Measurements from ENCODE around the gene RAB10. TPM values are rescaled to one million over a fixed set of nuclear protein-coding genes. Genes with fewer than 3 reads are reported as not detected.

Gene RAB10
- total and polyA plus RNA-seq, 4 experiments from 2014 or later: 67.8 to 108 (median 91.8) TPM

DNA sequence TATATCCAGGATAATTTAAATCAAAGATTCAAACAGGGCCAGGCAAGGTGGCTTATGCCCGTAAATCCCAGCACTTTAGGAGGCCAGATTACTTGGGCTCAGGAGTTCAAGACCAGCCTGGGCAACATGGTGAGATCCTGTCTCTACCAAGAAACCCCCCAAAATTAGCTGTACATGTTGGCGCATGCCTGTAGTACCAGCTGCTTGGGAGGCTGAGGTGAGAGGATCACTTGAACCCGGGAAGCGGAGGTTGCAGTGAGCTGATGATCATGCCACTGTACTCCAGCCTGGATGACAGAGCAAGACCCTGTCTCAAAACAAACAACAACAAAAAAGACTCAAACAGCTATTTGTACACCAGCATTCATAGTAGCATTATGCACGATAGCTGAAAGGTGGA lies 9.2 kb downstream of the RAB10 start:
- ChIA-PET POLR2A (ENCODE audit: partially characterized antibody) (interaction anchor here (1.8 kb wide), 1 partner anchor 9 kb away, joined by 7 read pairs; the partner anchor contains the start of gene RAB10), CTCF (ENCODE audit: partially characterized antibody) (interaction anchor here (1.4 kb wide), 1 partner anchor 51 kb away, joined by 4 read pairs; no protein-coding TSS in a partner anchor)
- Mint-ChIP-seq H3K27ac (peak overlapping the region in 4 of 7 donors; percentile 10 to 69 (median 41)), H3K36me3 (peaks cover 0 to 21% of the 10 kb centered on the region in 2 donors), H3K27me3 (no peaks in the 10 kb centered on the region), H3K4me3 (peak overlapping the region in 5 of 8 donors; percentile 1 to 90 (median 41)), H3K9me3 (no peaks in the 10 kb centered on the region), H3K4me1 (peaks cover 39 to 69% (median 57%) of the 10 kb centered on the region in 4 donors)
- intact Hi-C loops (cut with micrococcal nuclease): no loop called here
- Histone ChIP-seq H3K4me3 (ENCODE audit: low read length in 2 of 2) (no peak overlapping the region), H3K4me1 (ENCODE audit: insufficient read depth, low read length) (peaks cover 63% of the 10 kb centered on the region), H3K36me3 (ENCODE audit: insufficient read depth, low read length) (no peaks in the 10 kb centered on the region), H3K9me3 (ENCODE audit: control insufficient read depth in 1 of 2, low read length in 2 of 2) (no peaks in the 10 kb centered on the region), H3K27ac (ENCODE audit: low read depth, low read length) (no peak overlapping the region), H3K27me3 (ENCODE audit: insufficient read depth, low read length) (no peaks in the 10 kb centered on the region)
- no peak for DNase-seq

DNA sequence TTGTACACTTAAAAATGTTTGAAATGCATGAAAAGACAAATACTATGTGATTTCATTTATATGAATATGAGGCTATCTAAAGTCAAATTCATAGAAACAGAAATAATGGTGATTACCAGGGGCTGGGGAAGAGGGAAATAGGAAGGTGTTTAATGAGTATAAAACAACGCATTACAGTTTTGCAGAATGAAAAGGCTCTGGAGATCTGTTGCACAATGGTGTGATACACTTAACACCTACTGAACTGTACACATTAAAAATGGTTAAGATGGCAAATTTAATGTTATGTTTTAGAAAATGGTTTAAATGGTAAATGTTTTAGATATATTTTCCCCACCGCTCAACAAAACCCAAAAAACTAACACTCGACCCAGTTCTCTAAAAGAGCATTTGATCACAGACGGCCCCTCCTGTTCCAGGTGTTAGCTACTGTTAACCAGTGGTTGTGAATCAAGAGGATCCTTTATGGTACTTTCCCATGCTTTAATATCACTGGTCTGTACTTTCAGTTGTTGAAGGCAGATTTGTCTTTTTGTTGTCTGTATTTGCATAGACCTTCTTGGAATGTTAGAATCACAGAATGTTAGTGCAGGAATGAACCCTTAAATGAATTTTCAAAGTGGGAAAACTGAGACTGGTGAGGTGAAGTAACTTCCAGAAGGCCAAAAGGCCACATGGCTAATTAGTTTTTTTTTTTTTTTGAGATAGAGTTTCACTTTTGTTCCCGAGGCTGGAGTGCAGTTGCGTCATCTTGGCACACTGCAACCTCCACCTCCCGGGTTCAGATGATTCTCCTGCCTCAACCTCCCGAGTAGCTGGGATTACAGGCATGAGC lies 10.2 kb downstream of the RAB10 start:
- peak overlapping the region in 1 of 2 donors; percentile 5 for H3K4me3 ChIP-seq (ENCODE audit: low read length in 2 of 2)
- Mint-ChIP-seq H3K36me3 (peaks cover 0 to 21% of the 10 kb centered on the region in 2 donors), H3K4me1 (peaks cover 43 to 74% (median 59%) of the 10 kb centered on the region in 4 donors), H3K9me3 (no peaks in the 10 kb centered on the region), H3K27ac (peak overlapping the region; percentile 10 to 69 (median 48)), H3K27me3 (no peaks in the 10 kb centered on the region), H3K4me3 (peak overlapping the region; percentile 14 to 90 (median 64))
- H3K36me3 ChIP-seq (ENCODE audit: insufficient read depth, low read length): no peaks in the 10 kb centered on the region
- peak overlapping the region; percentile 11 for H3K27ac ChIP-seq (ENCODE audit: low read depth, low read length)
- no peaks in the 10 kb centered on the region for H3K27me3 ChIP-seq (ENCODE audit: insufficient read depth, low read length)
- peak in 3 of 5 donors; percentile 16 to 36 (median 19) for DNase-seq
- POLR2A ChIA-PET (ENCODE audit: partially characterized antibody): interaction anchor here (1.8 kb wide), 1 partner anchor 10 kb away, joined by 7 read pairs; the partner anchor contains the start of gene RAB10
- H3K4me1 ChIP-seq (ENCODE audit: insufficient read depth, low read length): peaks cover 66% of the 10 kb centered on the region
- CTCF ChIA-PET (ENCODE audit: partially characterized antibody): interaction anchor here (1.0 to 1.4 kb wide), 2 partner anchors 9 to 52 kb away, joined by 3 to 4 read pairs; no protein-coding TSS in a partner anchor
- no peaks in the 10 kb centered on the region for H3K9me3 ChIP-seq (ENCODE audit: control insufficient read depth in 1 of 2, low read length in 2 of 2)
- intact Hi-C loops (cut with micrococcal nuclease): loop anchor here (1.0 kb wide), 1 partner anchor 10 kb away; the partner anchor contains the start of gene RAB10

DNA sequence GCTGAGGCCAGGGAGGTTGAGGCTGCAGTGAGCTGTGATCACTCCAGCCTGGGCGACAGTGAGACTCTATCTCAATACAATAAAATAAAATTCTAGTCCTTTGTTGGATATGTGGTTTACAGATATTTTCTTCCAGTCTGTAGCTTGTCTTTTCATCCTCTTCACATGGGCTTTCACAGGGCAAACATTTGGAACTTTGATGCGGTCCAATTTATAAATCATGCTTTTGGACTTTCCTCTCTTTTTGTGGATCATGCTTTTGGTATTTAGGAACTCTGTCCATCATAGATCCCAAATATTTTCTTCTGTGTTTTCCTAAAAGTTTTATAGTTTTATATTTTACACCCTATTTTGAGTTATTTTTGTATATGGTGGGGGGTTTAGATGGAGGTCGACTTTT lies 14.9 kb downstream of the RAB10 start:
- peaks cover 38 to 77% (median 62%) of the 10 kb centered on the region in 4 donors for H3K4me1 Mint-ChIP-seq
- Histone ChIP-seq H3K36me3 (ENCODE audit: insufficient read depth, low read length) (no peaks in the 10 kb centered on the region), H3K27ac (ENCODE audit: low read depth, low read length) (no peak overlapping the region), H3K4me1 (ENCODE audit: insufficient read depth, low read length) (peaks cover 54% of the 10 kb centered on the region), H3K9me3 (ENCODE audit: control insufficient read depth in 1 of 2, low read length in 2 of 2) (no peaks in the 10 kb centered on the region), H3K4me3 (ENCODE audit: low read length in 2 of 2) (no peak overlapping the region), H3K27me3 (ENCODE audit: insufficient read depth, low read length) (no peaks in the 10 kb centered on the region)
- H3K27ac Mint-ChIP-seq: peak overlapping the region in 2 of 7 donors; percentile 2 to 19
- no peak for DNase-seq
- CTCF ChIA-PET (ENCODE audit: partially characterized antibody): no interaction called here
- no peaks in the 10 kb centered on the region for H3K9me3 Mint-ChIP-seq
- intact Hi-C loops (cut with micrococcal nuclease): no loop called here
- POLR2A ChIA-PET (ENCODE audit: partially characterized antibody): interaction anchor here (0.6 to 0.8 kb wide), 2 partner anchors 15 to 96 kb away, joined by 3 read pairs; partner anchors contain the start of gene RAB10
- H3K36me3 Mint-ChIP-seq: peaks cover 0 to 11% of the 10 kb centered on the region in 2 donors
- H3K27me3 Mint-ChIP-seq: no peaks in the 10 kb centered on the region
- H3K4me3 Mint-ChIP-seq: peak overlapping the region in 1 of 8 donors; percentile 34

DNA sequence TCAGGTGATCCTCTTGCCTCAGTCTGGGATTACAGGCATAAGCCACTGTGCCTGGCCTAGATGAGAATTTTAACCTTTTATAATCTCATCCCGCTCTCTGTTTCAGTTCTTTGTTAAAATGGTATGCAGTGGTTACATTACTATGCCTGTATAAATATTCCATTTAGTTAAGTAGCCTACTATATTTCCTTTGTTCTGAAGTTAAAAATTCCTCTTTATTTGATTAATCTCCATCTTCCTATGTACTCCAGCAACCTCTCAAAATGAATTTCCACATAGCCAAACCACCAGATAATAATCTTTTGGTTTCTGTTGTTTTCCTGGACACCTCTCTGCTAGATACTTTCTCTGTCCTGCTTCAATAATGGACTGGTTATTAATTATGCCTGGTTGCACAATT lies 15.8 kb downstream of the RAB10 start:
- CTCF ChIA-PET (ENCODE audit: partially characterized antibody): no interaction called here

DNA sequence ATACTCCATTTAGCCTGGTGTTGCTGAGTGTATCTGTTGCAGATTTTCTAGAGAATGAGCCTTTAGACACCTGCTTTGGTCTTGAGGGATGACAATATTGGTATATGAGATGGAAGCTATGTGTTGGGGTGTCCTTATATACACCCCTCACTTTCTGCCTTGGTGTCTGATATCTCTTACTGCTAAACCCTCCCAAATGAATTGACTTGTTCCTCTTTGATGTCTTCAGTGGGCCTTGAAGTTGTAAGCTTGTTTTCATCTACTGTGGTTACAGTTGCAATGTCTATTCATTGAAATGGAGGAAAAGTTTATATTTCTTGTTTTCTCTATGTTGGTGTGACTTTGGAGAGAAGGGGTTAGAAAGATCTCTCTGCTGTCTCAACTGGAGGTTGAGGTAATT lies 18.9 kb downstream of the RAB10 start:
- Histone ChIP-seq H3K4me1 (ENCODE audit: insufficient read depth, low read length) (peaks cover 67% of the 10 kb centered on the region), H3K4me3 (ENCODE audit: low read length in 2 of 2) (no peak overlapping the region), H3K9me3 (ENCODE audit: control insufficient read depth in 1 of 2, low read length in 2 of 2) (no peaks in the 10 kb centered on the region), H3K27me3 (ENCODE audit: insufficient read depth, low read length) (no peaks in the 10 kb centered on the region), H3K36me3 (ENCODE audit: insufficient read depth, low read length) (no peaks in the 10 kb centered on the region), H3K27ac (ENCODE audit: low read depth, low read length) (no peak overlapping the region)
- intact Hi-C loops (cut with micrococcal nuclease): no loop called here
- POLR2A ChIA-PET (ENCODE audit: partially characterized antibody): interaction anchor here (1.2 kb wide), 1 partner anchor 16 kb away, joined by 3 read pairs; no protein-coding TSS in a partner anchor
- no peaks in the 10 kb centered on the region for H3K9me3 Mint-ChIP-seq
- H3K36me3 Mint-ChIP-seq: peaks cover 0 to 7% of the 10 kb centered on the region in 2 donors
- H3K4me3 Mint-ChIP-seq: peak overlapping the region in 3 of 8 donors; percentile 2 to 60 (median 29)
- H3K4me1 Mint-ChIP-seq: peaks cover 36 to 82% (median 60%) of the 10 kb centered on the region in 4 donors
- peak overlapping the region in 4 of 7 donors; percentile 8 to 70 (median 34) for H3K27ac Mint-ChIP-seq
- DNase-seq: no peak
- CTCF ChIA-PET (ENCODE audit: partially characterized antibody): interaction anchor here (1.6 to 1.8 kb wide), 2 partner anchors 11 to 19 kb away, joined by 3 to 6 read pairs; partner anchors contain the start of gene RAB10
- H3K27me3 Mint-ChIP-seq: no peaks in the 10 kb centered on the region

More for the DNA sequence above, 15.8 kb downstream of the RAB10 start:
- intact Hi-C loops (cut with micrococcal nuclease): no loop called here
- H3K4me1 ChIP-seq (ENCODE audit: insufficient read depth, low read length): peaks cover 53% of the 10 kb centered on the region
- no peaks in the 10 kb centered on the region for H3K9me3 ChIP-seq (ENCODE audit: control insufficient read depth in 1 of 2, low read length in 2 of 2)
- POLR2A ChIA-PET (ENCODE audit: partially characterized antibody): no interaction called here
- Mint-ChIP-seq H3K4me3 (peak overlapping the region in 1 of 8 donors; percentile 56), H3K27ac (peak overlapping the region in 2 of 7 donors; percentile 41 to 57), H3K27me3 (no peaks in the 10 kb centered on the region), H3K36me3 (peaks cover 0 to 10% of the 10 kb centered on the region in 2 donors), H3K9me3 (no peaks in the 10 kb centered on the region), H3K4me1 (peaks cover 35 to 75% (median 59%) of the 10 kb centered on the region in 4 donors)
- H3K4me3 ChIP-seq (ENCODE audit: low read length in 2 of 2): no peak overlapping the region
- H3K36me3 ChIP-seq (ENCODE audit: insufficient read depth, low read length): no peaks in the 10 kb centered on the region
- H3K27ac ChIP-seq (ENCODE audit: low read depth, low read length): no peak overlapping the region
- DNase-seq: no peak
- H3K27me3 ChIP-seq (ENCODE audit: insufficient read depth, low read length): no peaks in the 10 kb centered on the region

DNA sequence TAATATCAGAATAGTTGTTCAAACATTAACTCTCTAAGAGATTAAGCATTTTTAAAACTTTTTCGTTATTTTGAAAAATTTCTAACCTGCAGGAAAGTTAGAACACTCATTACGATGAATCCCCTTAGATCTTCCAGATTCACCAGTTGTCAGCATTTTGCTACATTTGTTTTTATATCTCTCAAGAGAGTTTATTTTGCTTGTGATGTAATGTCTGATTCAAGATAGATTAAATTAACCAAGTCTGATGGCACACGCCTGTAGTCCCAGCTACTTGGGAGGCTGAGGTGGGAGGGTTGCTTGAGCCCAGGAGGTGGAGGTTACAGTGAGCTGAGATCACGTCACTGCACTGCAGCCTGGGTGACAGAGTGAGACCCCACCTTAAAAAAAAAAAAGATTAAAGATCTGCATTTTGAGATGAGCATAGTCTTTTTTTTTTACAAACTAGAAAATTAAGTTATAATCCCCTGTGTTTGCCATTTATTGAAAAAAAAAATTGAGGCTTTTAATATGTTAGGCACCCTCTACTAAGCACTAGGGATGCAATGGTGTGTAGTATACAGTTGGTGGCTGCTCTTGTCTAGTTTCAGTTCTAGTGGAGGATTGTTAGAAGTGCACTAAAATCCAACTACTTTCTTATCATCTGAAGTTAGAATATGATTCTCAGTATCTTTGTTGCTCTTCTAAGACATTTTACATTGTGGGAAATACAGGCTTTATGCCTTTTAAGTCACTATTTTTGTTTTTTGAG lies 20.9 kb downstream of the RAB10 start:
- Mint-ChIP-seq H3K27ac (peak overlapping the region in 5 of 7 donors; percentile 5 to 65 (median 46)), H3K4me1 (peaks cover 45 to 84% (median 64%) of the 10 kb centered on the region in 4 donors), H3K36me3 (peaks cover 4 to 22% of the 10 kb centered on the region in 2 donors), H3K4me3 (peak overlapping the region in 1 of 8 donors; percentile 7), H3K27me3 (no peaks in the 10 kb centered on the region), H3K9me3 (no peaks in the 10 kb centered on the region)
- Histone ChIP-seq H3K27ac (ENCODE audit: low read depth, low read length) (no peak overlapping the region), H3K4me1 (ENCODE audit: insufficient read depth, low read length) (peaks cover 61% of the 10 kb centered on the region), H3K27me3 (ENCODE audit: insufficient read depth, low read length) (no peaks in the 10 kb centered on the region), H3K4me3 (ENCODE audit: low read length in 2 of 2) (no peak overlapping the region), H3K36me3 (ENCODE audit: insufficient read depth, low read length) (no peaks in the 10 kb centered on the region), H3K9me3 (ENCODE audit: control insufficient read depth in 1 of 2, low read length in 2 of 2) (no peaks in the 10 kb centered on the region)
- no peak for DNase-seq
- intact Hi-C loops (cut with micrococcal nuclease): no loop called here
- ChIA-PET CTCF (ENCODE audit: partially characterized antibody) (interaction anchor here (1.3 kb wide), 1 partner anchor 13 kb away, joined by 3 read pairs; no protein-coding TSS in a partner anchor), POLR2A (ENCODE audit: partially characterized antibody) (interaction anchor here (0.6 kb wide), 1 partner anchor 29 kb away, joined by 3 read pairs; no protein-coding TSS in a partner anchor)
